Fibroblast of the aortic adventitia (primary cell): Measurements from ENCODE around the gene SMIM45.

ENCODE experiments used
- DNase-seq: peaks from one replicate; pipeline ENCODE4 v3.0.0-alpha.2; 2010; ENCODE audit warnings: low read depth
- H3K4me3 ChIP-seq: 2 replicates; pipeline ENCODE4 v1.5.1; 2011; ENCODE audit warnings: low read depth, mild to moderate bottlenecking, control low read depth, low read length, moderate library complexity
- CTCF ChIP-seq: IDR thresholded peaks from 2 replicates; pipeline ENCODE4 v1.5.1; 2011; ENCODE audit warnings: mild to moderate bottlenecking, low read length, control low read depth, inconsistent platforms; ENCODE audit not compliant: insufficient read depth

The SMIM45 gene

GRCh38 chr22:41936894-41937169 lies 15.1 kb upstream of the SMIM45 start:
- DNase-seq, result no peak
- H3K4me3 ChIP-seq, result no peak overlapping the region
- TF ChIP-seq CTCF, result no peak

GRCh38 chr22:41939981-41940831 lies 11.7 kb upstream of the SMIM45 start:
- no peak overlapping the region for H3K4me3 ChIP-seq
- no peak for TF ChIP-seq CTCF
- no peak for DNase-seq

GRCh38 chr22:41940832-41941765 lies 10.9 kb upstream of the SMIM45 start:
- TF ChIP-seq CTCF, result peak; percentile 88
- no peak overlapping the region for H3K4me3 ChIP-seq
- DNase-seq, result peak; percentile 93

GRCh38 chr22:41943661-41944209 lies 8.2 kb upstream of the SMIM45 start:
- no peak overlapping the region for H3K4me3 ChIP-seq
- peak; percentile 29 for DNase-seq
- no peak for TF ChIP-seq CTCF

- peak within 1 kb of the TSS; percentile 94 for H3K4me3 ChIP-seq
- no peak for TF ChIP-seq CTCF
- DNase-seq, result peak; percentile 90
These were observed 5.1 kb upstream of the SMIM45 start, which contains the start of gene CENPM for GRCh38 chr22:41946629-41947423. TSS of gene CENPM (minus strand) at chr22:41947152. CDS start at chr22:41947076, 76 bp downstream.
